Measurements from ENCODE around the gene ZNF598. TPM values are rescaled to one million over a fixed set of nuclear protein-coding genes. Genes with fewer than 3 reads are reported as not detected.

ZNF598 gene
- total and polyA plus RNA-seq, 2 experiments from 2014 or later, result 8.5 to 48.6 TPM

DNA sequence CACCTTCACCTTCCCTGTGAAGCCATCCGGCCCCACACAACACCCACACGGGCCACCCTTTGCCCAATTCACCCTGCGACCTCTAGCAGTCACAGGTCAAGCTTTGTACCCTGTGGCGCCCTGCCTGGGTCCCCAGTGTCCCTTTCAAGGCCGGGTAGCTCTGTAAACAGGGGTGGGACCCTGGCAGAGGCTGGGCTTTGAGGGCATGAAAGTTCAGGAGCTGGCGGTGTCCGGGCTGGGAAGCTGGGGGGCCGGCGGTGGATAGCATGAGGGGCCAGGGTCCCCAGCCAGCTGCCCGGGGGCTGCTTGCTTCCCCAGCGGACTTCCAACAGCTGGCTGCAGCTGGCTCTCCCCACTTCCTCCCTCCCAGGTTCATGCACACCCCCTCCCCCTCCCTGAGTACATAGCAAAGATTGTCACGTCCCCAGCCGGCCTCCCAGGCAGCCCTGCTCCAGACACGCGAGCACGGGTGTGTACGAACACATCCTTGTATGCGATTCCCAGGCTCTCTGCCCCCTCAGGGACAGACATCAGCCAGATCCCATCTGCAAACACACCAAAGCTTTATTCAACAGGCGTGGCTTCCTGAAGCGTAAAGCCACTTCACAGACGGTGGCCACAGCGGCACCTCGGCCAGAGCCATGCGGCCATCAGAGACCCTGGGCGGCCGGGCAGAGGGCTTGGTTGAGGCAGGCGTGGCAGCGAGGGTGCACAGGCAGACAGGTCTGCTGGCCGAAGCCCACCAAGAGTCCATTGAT is 29.8 kb upstream of the ZNF598 start:
- DNase-seq (ENCODE audit: low spot score) (no peak), ATAC-seq (no peak)
- Histone ChIP-seq H3K4me3 (no peak overlapping the region), H3K36me3 (ENCODE audit: insufficient read depth) (no peaks in the 10 kb centered on the region), H3K4me1 (ENCODE audit: insufficient read depth) (no peaks in the 10 kb centered on the region), H3F3A (replicated peaks; ENCODE audit: low read depth) (no peaks in the 10 kb centered on the region), H3K79me2 (replicated peaks; ENCODE audit: insufficient read depth) (no peaks in the 10 kb centered on the region), H3K9me2 (ENCODE audit: insufficient read depth) (no peaks in the 10 kb centered on the region), H2AFZ (no peak overlapping the region), H3K27me3 (ENCODE audit: insufficient read depth) (no peaks in the 10 kb centered on the region), H4K20me1 (replicated peaks; ENCODE audit: insufficient read depth) (peaks cover 3% of the 10 kb centered on the region; the same call in 1 of the 2 replicates), H3K27ac (ENCODE audit: low read depth) (no peak overlapping the region), H3K4me2 (no peak overlapping the region)
- H3K4me3 Mint-ChIP-seq, result no peak overlapping the region
- H3K27ac Mint-ChIP-seq, result peak overlapping the region; percentile 83; the same call in 1 of the 2 replicates
- H3K9me3 Mint-ChIP-seq, result no peaks in the 10 kb centered on the region
- H3K27me3 Mint-ChIP-seq (ENCODE audit: insufficient read depth, low read depth, poor library complexity), result peaks cover 10% of the 10 kb centered on the region
- H3K4me1 Mint-ChIP-seq, result peaks cover 8% of the 10 kb centered on the region
- H3K36me3 Mint-ChIP-seq (ENCODE audit: low read depth), result no peaks in the 10 kb centered on the region
- TF ChIP-seq EZH2phosphoT487 (IDR thresholded peaks at IDR 0.05; ENCODE audit: unreplicated experiment) (no peak), NANOG (IDR thresholded peaks at IDR 0.05; ENCODE audit: borderline replicate concordance) (no peak), ZNF331 (CRISPR knock-in tag; IDR thresholded peaks at IDR 0.05; ENCODE audit: low read depth) (no peak), POLR2AphosphoS5 (IDR thresholded peaks at IDR 0.05; ENCODE audit: low read depth) (peak; percentile 28; the same call in 1 of the 2 replicates)
- TF ChIP-seq, protein P1, sequence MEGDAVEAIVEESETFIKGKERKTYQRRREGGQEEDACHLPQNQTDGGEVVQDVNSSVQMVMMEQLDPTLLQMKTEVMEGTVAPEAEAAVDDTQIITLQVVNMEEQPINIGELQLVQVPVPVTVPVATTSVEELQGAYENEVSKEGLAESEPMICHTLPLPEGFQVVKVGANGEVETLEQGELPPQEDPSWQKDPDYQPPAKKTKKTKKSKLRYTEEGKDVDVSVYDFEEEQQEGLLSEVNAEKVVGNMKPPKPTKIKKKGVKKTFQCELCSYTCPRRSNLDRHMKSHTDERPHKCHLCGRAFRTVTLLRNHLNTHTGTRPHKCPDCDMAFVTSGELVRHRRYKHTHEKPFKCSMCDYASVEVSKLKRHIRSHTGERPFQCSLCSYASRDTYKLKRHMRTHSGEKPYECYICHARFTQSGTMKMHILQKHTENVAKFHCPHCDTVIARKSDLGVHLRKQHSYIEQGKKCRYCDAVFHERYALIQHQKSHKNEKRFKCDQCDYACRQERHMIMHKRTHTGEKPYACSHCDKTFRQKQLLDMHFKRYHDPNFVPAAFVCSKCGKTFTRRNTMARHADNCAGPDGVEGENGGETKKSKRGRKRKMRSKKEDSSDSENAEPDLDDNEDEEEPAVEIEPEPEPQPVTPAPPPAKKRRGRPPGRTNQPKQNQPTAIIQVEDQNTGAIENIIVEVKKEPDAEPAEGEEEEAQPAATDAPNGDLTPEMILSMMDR (conservative IDR thresholded peaks at IDR 0.05; ENCODE audit: low read depth in 2 of 2), result no peak

DNA sequence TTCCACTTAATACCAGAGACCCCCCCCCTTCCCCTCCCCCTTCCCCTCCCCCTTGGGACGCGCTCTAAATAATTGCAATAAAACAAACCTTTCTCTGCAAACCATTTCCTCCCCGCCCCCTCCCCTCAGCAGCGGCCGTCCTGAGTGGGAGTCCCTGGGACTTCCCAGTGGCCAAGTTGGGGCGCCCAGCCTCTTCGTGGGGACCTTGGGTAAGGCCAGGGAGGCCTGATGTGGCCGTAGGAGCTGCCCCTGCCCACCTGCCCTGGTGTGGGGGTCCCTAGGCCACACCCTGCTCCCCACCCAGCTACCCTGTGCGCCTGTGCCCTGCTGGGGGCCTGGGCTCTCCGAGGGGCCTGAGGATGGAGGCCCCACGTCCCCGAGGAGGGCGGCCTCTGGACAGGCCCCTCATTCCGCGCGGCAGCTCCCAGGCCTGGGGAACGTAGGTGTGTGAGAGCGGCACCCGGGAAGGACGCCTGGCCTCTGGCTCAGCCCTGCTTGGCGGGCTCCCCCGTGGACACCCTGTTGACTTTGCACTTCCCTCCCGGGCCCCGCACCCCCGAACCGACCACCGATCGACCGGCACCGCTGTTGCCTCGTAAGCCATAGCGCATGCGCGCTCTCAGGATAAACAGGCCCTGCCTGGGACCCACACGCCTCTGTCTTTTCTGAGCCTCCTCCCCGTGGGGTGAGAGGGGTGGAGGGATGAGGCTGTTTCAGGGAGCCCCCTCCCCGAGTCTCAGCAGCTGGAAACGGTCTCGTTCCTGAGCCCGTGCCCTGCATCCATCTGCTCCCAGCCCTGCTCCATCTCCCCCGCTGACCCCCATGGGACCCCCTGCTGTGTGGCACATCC is 29.0 kb upstream of the ZNF598 start:
- Histone ChIP-seq H3K27ac (ENCODE audit: low read depth) (no peak overlapping the region), H3K4me3 (no peak overlapping the region), H4K20me1 (replicated peaks; ENCODE audit: insufficient read depth) (peaks cover 3% of the 10 kb centered on the region; the same call in 1 of the 2 replicates), H3F3A (replicated peaks; ENCODE audit: low read depth) (no peaks in the 10 kb centered on the region), H2AFZ (no peak overlapping the region), H3K9me2 (ENCODE audit: insufficient read depth) (no peaks in the 10 kb centered on the region), H3K4me2 (no peak overlapping the region), H3K36me3 (ENCODE audit: insufficient read depth) (no peaks in the 10 kb centered on the region), H3K27me3 (ENCODE audit: insufficient read depth) (no peaks in the 10 kb centered on the region), H3K79me2 (replicated peaks; ENCODE audit: insufficient read depth) (no peaks in the 10 kb centered on the region), H3K4me1 (ENCODE audit: insufficient read depth) (no peaks in the 10 kb centered on the region)
- ATAC-seq, result no peak
- H3K4me3 Mint-ChIP-seq, result no peak overlapping the region
- no peaks in the 10 kb centered on the region for H3K9me3 Mint-ChIP-seq
- no peak for DNase-seq (ENCODE audit: low spot score)
- H3K27me3 Mint-ChIP-seq (ENCODE audit: insufficient read depth, low read depth, poor library complexity), result peaks cover 10% of the 10 kb centered on the region
- peak overlapping the region; percentile 36; the same call in 1 of the 2 replicates for H3K27ac Mint-ChIP-seq
- no peaks in the 10 kb centered on the region for H3K36me3 Mint-ChIP-seq (ENCODE audit: low read depth)
- peaks cover 8% of the 10 kb centered on the region for H3K4me1 Mint-ChIP-seq
- TF ChIP-seq ZNF114 (CRISPR knock-in tag; IDR thresholded peaks at IDR 0.05) (no peak), EZH2phosphoT487 (IDR thresholded peaks at IDR 0.05; ENCODE audit: unreplicated experiment) (no peak), STAT1 (IDR thresholded peaks at IDR 0.05; ENCODE audit: unreplicated experiment) (no peak), POLR2AphosphoS5 (IDR thresholded peaks at IDR 0.05; ENCODE audit: low read depth) (no peak)
- TF ChIP-seq, protein P2, sequence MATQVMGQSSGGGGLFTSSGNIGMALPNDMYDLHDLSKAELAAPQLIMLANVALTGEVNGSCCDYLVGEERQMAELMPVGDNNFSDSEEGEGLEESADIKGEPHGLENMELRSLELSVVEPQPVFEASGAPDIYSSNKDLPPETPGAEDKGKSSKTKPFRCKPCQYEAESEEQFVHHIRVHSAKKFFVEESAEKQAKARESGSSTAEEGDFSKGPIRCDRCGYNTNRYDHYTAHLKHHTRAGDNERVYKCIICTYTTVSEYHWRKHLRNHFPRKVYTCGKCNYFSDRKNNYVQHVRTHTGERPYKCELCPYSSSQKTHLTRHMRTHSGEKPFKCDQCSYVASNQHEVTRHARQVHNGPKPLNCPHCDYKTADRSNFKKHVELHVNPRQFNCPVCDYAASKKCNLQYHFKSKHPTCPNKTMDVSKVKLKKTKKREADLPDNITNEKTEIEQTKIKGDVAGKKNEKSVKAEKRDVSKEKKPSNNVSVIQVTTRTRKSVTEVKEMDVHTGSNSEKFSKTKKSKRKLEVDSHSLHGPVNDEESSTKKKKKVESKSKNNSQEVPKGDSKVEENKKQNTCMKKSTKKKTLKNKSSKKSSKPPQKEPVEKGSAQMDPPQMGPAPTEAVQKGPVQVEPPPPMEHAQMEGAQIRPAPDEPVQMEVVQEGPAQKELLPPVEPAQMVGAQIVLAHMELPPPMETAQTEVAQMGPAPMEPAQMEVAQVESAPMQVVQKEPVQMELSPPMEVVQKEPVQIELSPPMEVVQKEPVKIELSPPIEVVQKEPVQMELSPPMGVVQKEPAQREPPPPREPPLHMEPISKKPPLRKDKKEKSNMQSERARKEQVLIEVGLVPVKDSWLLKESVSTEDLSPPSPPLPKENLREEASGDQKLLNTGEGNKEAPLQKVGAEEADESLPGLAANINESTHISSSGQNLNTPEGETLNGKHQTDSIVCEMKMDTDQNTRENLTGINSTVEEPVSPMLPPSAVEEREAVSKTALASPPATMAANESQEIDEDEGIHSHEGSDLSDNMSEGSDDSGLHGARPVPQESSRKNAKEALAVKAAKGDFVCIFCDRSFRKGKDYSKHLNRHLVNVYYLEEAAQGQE (IDR thresholded peaks at IDR 0.05; ENCODE audit: unreplicated experiment), result no peak
- TF ChIP-seq, protein P1 (conservative IDR thresholded peaks at IDR 0.05; ENCODE audit: low read depth in 2 of 2), result no peak

Measured in GM23338 (cell line).